GM12878 (cell line): ENCODE results near the gene WBP1L. TPM values are rescaled to one million over a fixed set of nuclear protein-coding genes. Genes with fewer than 3 reads are reported as not detected.
A peak's percentile ranks its signal among the peaks of the same experiment; 100 is the strongest.

Source experiments
- BMI1 ChIP-seq: fragments of 450-650 bp; IDR thresholded peaks from 2 replicates; pipeline ENCODE4 v1.6.1; 2016; ENCODE audit warnings: mild to moderate bottlenecking, moderate library complexity, borderline replicate concordance
- BRCA1 ChIP-seq: IDR thresholded peaks from 2 replicates; pipeline ENCODE4 v1.6.1; 2011; ENCODE audit warnings: low read depth, low read length, improper control_type of control experiment
- CBX3 ChIP-seq: fragments of 200-600 bp; sonication (generic); IDR thresholded peaks from 2 replicates; pipeline ENCODE4 v1.6.1; 2016; ENCODE audit warnings: low read depth, borderline replicate concordance
- CEBPB ChIP-seq, 2 experiments: fragments of 150-350 bp in 1 of 2; IDR thresholded peaks; 2 replicates each; pipeline ENCODE4 v1.6.1; 2012 to 2014; ENCODE audit warnings: low read depth in 2 of 2, low read length in 2 of 2, borderline replicate concordance in 1 of 2, inconsistent platforms in 1 of 2
- CHD2 ChIP-seq: IDR thresholded peaks from 2 replicates; pipeline ENCODE4 v1.6.1; 2011; ENCODE audit warnings: low read depth, low read length, improper control_type of control experiment, borderline replicate concordance
- CREM ChIP-seq: IDR thresholded peaks from 2 replicates; pipeline ENCODE4 v1.6.1; 2014; ENCODE audit warnings: antibody characterized with exemption, low read depth
- E4F1 ChIP-seq: fragments of 450-650 bp; IDR thresholded peaks from 2 replicates; pipeline ENCODE4 v1.6.1; 2018; ENCODE audit warnings: borderline replicate concordance, mild to moderate bottlenecking; ENCODE audit not compliant: partially characterized antibody
- GATAD2B ChIP-seq: fragments of 450-650 bp; conservative IDR thresholded peaks from 2 replicates; pipeline ENCODE4 v1.6.1; 2017; ENCODE audit warnings: low read depth, mild to moderate bottlenecking, moderate library complexity
- HCFC1 ChIP-seq: fragments of 150-350 bp; IDR thresholded peaks from 2 replicates; pipeline ENCODE4 v1.6.1; 2014; ENCODE audit warnings: low read length
- HDAC2 ChIP-seq: fragments of 200-600 bp; sonication (generic); IDR thresholded peaks from 2 replicates; pipeline ENCODE4 v1.6.1; 2017
- KLF5 ChIP-seq: fragments of 450-650 bp; IDR thresholded peaks from 2 replicates; pipeline ENCODE4 v1.6.1; 2014; ENCODE audit warnings: mild to moderate bottlenecking; ENCODE audit not compliant: partially characterized antibody
- MLLT1 ChIP-seq: fragments of 450-650 bp; IDR thresholded peaks from 2 replicates; pipeline ENCODE4 v1.6.1; 2016; ENCODE audit warnings: mild to moderate bottlenecking
- MYB ChIP-seq: fragments of 150-350 bp; IDR thresholded peaks from 2 replicates; pipeline ENCODE4 v1.6.1; 2014; ENCODE audit warnings: mild to moderate bottlenecking, low read depth, low read length, borderline replicate concordance
- NRF1 ChIP-seq: conservative IDR thresholded peaks from 2 replicates; pipeline ENCODE4 v1.6.1; 2011; ENCODE audit warnings: mild to moderate bottlenecking, low read depth, low read length, improper control_type of control experiment
- POLR2AphosphoS2 ChIP-seq: IDR thresholded peaks from 2 replicates; pipeline ENCODE4 v1.6.1; 2011; ENCODE audit warnings: low read depth, mild to moderate bottlenecking, low read length, improper control_type of control experiment, moderate library complexity
- POLR2AphosphoS5 ChIP-seq: IDR thresholded peaks from 2 replicates; pipeline ENCODE4 v1.6.1; 2011; ENCODE audit warnings: mild to moderate bottlenecking, low read length, inconsistent platforms
- RCOR1 ChIP-seq: conservative IDR thresholded peaks from 2 replicates; pipeline ENCODE4 v1.6.1; 2012; ENCODE audit warnings: low read depth, low read length, improper control_type of control experiment
- RFX5 ChIP-seq: IDR thresholded peaks from 2 replicates; pipeline ENCODE4 v1.6.1; 2011; ENCODE audit warnings: low read depth, low read length, improper control_type of control experiment
- SIX5 ChIP-seq: IDR thresholded peaks from 2 replicates; pipeline ENCODE4 v1.6.1; 2011; ENCODE audit warnings: mild to moderate bottlenecking, low read depth, low read length, moderate library complexity; ENCODE audit not compliant: severe bottlenecking
- SRF ChIP-seq, 2 experiments: IDR thresholded peaks; 2 replicates each; pipeline ENCODE4 v1.6.1; 2011; ENCODE audit warnings: low read depth in 2 of 2, low read length in 2 of 2, mild to moderate bottlenecking in 1 of 2, moderate library complexity in 1 of 2
- SUZ12 ChIP-seq: fragments of 200-600 bp; sonication (generic); IDR thresholded peaks from one replicate; pipeline ENCODE4 v1.6.1; 2018; ENCODE audit warnings: antibody characterized with exemption, mild to moderate bottlenecking; ENCODE audit not compliant: unreplicated experiment
- TAF1 ChIP-seq: IDR thresholded peaks from 2 replicates; pipeline ENCODE4 v1.6.1; 2011; ENCODE audit warnings: mild to moderate bottlenecking, low read depth, low read length, borderline replicate concordance
- TCF12 ChIP-seq: IDR thresholded peaks from 2 replicates; pipeline ENCODE4 v1.6.1; 2011; ENCODE audit warnings: low read depth, mild to moderate bottlenecking, low read length
- YY1 ChIP-seq: IDR thresholded peaks from 2 replicates; pipeline ENCODE4 v1.6.1; 2011; ENCODE audit warnings: low read depth, mild to moderate bottlenecking, low read length
- polyA plus RNA-seq, 11 experiments: library from polyadenylated mRNA; depleted of rRNA in 4 of 11; unstranded in 6 of 11; stranded (reverse) in 5 of 11; fragments of >200 nt; fragmentation: Nextera tagmentation in 4 of 11; fragmentation: Illumina TruSeq in 1 of 11; extraction: Ambion mirVana in 4 of 11; extraction: Trizol in 1 of 11; gene quantifications; 1 replicate in 1 of 11; 2 replicates in 10 of 11; pipeline versions ENCODE4 v1.2.1 to v1.2.3, GENCODE V29; 2011 to 2016; ENCODE audit warnings: inconsistent platforms in 2 of 11, missing spikeins in 2 of 11, low read depth in 1 of 11
- total RNA-seq, 4 experiments: library from RNA; depleted of rRNA in 3 of 4; stranded (reverse); fragments of >200 nt in 3 of 4; fragmentation: Illumina TruSeq in 1 of 4; extraction: Trizol in 1 of 4; gene quantifications; 2 replicates each; pipeline versions ENCODE4 v1.2.1 to v1.2.3, GENCODE V29; 2013 to 2021

The WBP1L gene
- total and polyA plus RNA-seq, 10 of the 15 experiments (the other 5 are each of a cell fraction or from before 2014, with no cell fraction given) = 3.7 to 18.8 (median 12.3) TPM

GRCh38 chr10:102713814-102714620 lies 29.7 kb upstream of the WBP1L start, which contains the start of gene ARL3 (continued):
- TF ChIP-seq TAF1 (peak; percentile 66), SRF (IDR thresholded peaks at IDR 0.05; ENCODE audit: low read depth in 2 of 2, low read length in 2 of 2) (0 out of 4 replicates have a peak, but pooled peaks of 1 of the 2 experiments have one; percentile 11), POLR2AphosphoS5 (peak; percentile 13; the same call in 1 of the 2 replicates), RCOR1 (no peak), GATAD2B (peak; percentile 91), BMI1 (peak; percentile 97), E4F1 (peak; percentile 59), NRF1 (peak; percentile 54), MYB (no peak), CREM (0 out of 2 replicates have a peak, but pooled peaks have one; percentile 28), YY1 (peak; percentile 82; the same call in 1 of the 2 replicates), CHD2 (peak; percentile 55; the same call in 1 of the 2 replicates), CEBPB (IDR thresholded peaks at IDR 0.05; ENCODE audit: borderline replicate concordance in 1 of 2, low read depth in 2 of 2, low read length in 2 of 2) (no peak), MLLT1 (0 out of 2 replicates have a peak, but pooled peaks have one; percentile 32), TCF12 (no peak), SIX5 (peak; percentile 5), KLF5 (no peak), CBX3 (no peak), BRCA1 (0 out of 2 replicates have a peak, but pooled peaks have one; percentile 14), HDAC2 (no peak), SUZ12 (no peak), POLR2AphosphoS2 (no peak), HCFC1 (0 out of 2 replicates have a peak, but pooled peaks have one; percentile 17), RFX5 (no peak)
